Calu3 (cell line): Measurements from ENCODE around the gene TMCC2. TPM values are rescaled to one million over a fixed set of nuclear protein-coding genes. Genes with fewer than 3 reads are reported as not detected.

Experiments used
- BruUV-seq: library from RNA; stranded (reverse); fragments of 400-500 nt; replicated peaks from 2 replicates; lab custom pipeline; 2021; lab: Mats Ljungman, UMichigan
- CTCF ChIA-PET: fragments of 300-600 bp; sonication (Branson Sonifier 250); formaldehyde crosslinking; loops from one replicate; lab custom pipeline; 2022; ENCODE audit warnings: antibody characterized with exemption; lab: Charles Lee
- DNase-seq: peaks from one replicate; pipeline ENCODE4 v3.0.0; 2022
- H3K27ac Mint-ChIP-seq: one replicate; pipeline ENCODE4 v1.8.0; 2022; ENCODE audit warnings: mixed read lengths; ENCODE audit not compliant: unreplicated experiment
- H3K27me3 Mint-ChIP-seq: one replicate; pipeline ENCODE4 v1.8.0; 2022; ENCODE audit warnings: mixed read lengths; ENCODE audit not compliant: unreplicated experiment
- H3K36me3 Mint-ChIP-seq: one replicate; pipeline ENCODE4 v1.8.0; 2022; ENCODE audit warnings: mild to moderate bottlenecking, moderate library complexity, mixed read lengths; ENCODE audit not compliant: insufficient read depth, unreplicated experiment
- H3K4me1 Mint-ChIP-seq: one replicate; pipeline ENCODE4 v1.8.0; 2022; ENCODE audit warnings: mild to moderate bottlenecking, low read depth, mixed read lengths; ENCODE audit not compliant: unreplicated experiment
- H3K4me3 Mint-ChIP-seq: one replicate; pipeline ENCODE4 v1.8.0; 2022; ENCODE audit warnings: mild to moderate bottlenecking, low read depth, moderate library complexity, mixed read lengths; ENCODE audit not compliant: unreplicated experiment
- H3K9me3 Mint-ChIP-seq: one replicate; pipeline ENCODE4 v1.8.0; 2022; ENCODE audit warnings: low read depth, mixed read lengths; ENCODE audit not compliant: unreplicated experiment
- CTCF ChIP-seq: fragments of 200-600 bp; IDR thresholded peaks from one replicate; pipeline ENCODE4 v1.8.0; 2022; ENCODE audit warnings: antibody characterized with exemption; ENCODE audit not compliant: unreplicated experiment
- intact Hi-C: fragments of 100-400 bp; cut with micrococcal nuclease; formaldehyde crosslinking; loops from one replicate; pipeline ENCODE4 v1.10.0; 2022; ENCODE audit not compliant: unreplicated experiment
- total RNA-seq: library from RNA; stranded (reverse); gene quantifications from 2 replicates; pipeline ENCODE4 v1.2.3, GENCODE V29; 2022

The TMCC2 gene
- total RNA-seq, 1 experiment from 2014 or later, result 0.33 TPM

DNA sequence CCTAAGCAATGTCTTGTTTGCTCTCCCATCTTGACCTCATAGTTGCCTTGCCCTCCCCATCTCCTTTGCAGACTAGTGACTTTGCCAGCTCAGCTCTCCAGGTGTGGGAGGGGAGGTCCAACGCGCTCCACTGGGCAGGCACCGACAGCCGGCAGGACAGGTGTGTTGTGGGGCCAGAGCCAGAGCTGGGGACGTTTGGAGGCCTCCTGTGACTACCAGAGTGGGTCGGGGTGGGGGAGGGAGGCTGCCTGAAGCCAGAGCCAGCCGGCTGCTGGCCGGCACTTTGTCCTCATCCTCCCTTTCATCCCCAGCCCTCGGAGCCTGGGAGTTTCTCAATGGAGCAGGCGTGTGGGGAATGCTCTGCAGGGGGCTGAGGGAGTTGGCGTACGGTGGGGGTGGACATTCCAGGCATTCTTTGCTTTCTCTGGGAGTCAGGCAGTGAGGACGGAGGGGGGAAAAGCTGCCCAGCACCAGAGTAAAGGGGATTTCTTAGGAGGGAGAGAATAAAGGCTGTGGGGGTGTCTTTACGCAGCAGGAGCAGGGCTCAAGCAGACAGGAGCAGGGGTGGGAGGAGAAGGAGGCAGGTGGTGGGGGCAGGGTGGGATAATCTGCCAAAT, 73.6 kb downstream of the TMCC2 start:
- Mint-ChIP-seq H3K4me3 (peak overlapping the region; percentile 46), H3K27ac (peak overlapping the region; percentile 70), H3K27me3 (no peaks in the 10 kb centered on the region), H3K4me1 (peaks cover 36% of the 10 kb centered on the region), H3K9me3 (no peaks in the 10 kb centered on the region), H3K36me3 (peaks cover 34% of the 10 kb centered on the region)
- intact Hi-C loops, result loop anchor here (1.0 kb wide), 1 partner anchor 16 kb away; no protein-coding TSS in a partner anchor
- no peak for TF ChIP-seq CTCF
- DNase-seq, result peak; percentile 78
- CTCF ChIA-PET, result interaction anchor here (0.6 to 3.6 kb wide), 6 partner anchors 16 to 741 kb away, joined by 3 to 13 read pairs (median 7); partner anchors contain the start of gene NUAK2
- no TSS peak for BruUV-seq

DNA sequence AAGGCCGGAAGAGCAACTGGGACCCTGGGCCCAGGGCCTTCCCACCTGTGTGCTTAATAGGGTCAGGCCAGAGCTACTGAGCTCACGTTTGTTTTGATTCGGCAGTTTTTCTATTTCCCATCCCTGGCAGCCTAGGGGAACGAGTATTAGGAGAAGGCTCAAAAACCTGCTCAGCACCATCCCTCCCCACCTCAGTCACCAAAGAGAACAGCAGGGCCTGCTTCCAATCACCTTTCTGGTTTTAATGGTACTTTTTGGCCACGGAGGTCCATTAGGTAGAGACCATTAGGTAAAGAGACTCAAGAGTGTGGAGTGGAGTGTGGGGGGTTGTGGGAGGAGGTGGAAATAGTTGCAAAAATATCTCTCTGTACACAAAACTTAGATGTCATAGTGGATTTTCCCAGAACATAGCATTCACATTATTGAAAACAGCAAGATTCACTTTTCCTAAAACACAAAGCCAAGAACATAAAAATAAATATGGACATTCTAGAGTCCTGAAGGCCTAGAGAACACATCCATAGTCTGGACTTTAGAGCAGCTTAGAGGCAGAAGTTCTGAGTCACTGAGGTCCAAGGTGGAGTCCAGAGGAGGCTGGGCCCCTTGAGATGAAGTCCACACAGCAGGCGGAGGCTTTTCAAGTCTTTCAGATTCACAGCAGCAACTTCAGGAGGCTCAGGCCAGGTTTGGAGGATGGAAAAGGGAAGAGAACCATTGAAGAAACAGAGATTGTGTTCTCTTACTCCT, 74.3 kb downstream of the TMCC2 start:
- TF ChIP-seq CTCF, result no peak
- BruUV-seq, result no TSS peak
- Mint-ChIP-seq H3K36me3 (peaks cover 34% of the 10 kb centered on the region), H3K9me3 (no peaks in the 10 kb centered on the region), H3K4me3 (peak overlapping the region; percentile 46), H3K27me3 (no peaks in the 10 kb centered on the region), H3K4me1 (peaks cover 29% of the 10 kb centered on the region), H3K27ac (peak overlapping the region; percentile 70)
- no peak for DNase-seq
- intact Hi-C loops, result loop anchor here (1.0 kb wide), 1 partner anchor 15 kb away; no protein-coding TSS in a partner anchor
- CTCF ChIA-PET, result interaction anchor here (1.2 to 2.3 kb wide), 3 partner anchors 16 to 27 kb away, joined by 3 to 10 read pairs (median 7); no protein-coding TSS in a partner anchor

DNA sequence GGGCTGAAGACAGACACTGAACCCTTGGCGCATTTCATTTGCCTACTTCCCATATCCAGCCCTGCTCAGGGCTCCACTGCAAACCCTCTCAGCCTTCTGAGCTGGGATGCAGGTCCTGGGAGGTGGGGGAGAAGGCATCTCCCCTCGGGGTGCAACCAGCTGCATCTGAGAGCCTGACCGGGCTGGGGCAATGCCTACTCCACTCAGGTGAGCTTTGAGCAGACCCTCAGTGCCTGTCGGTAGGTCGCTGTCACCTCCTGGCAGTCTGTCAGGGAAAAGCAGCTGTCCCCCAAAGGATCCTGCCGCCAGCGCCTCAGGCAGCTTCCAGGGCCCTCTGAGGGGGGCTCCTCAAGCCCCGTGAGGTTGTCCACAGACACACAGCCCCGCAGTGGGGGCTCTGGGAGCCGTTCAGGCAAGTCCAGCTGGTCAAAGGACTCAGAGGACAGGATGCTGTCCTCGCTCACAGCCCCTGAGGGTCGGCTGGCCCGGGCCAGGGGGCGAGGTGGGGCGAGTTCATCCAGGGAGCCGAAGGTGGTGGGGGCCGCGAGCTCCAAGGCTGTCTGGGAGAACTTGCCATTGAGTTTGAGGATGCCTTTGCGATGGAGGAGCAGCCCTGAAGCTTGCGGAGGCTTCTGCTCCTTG, 75.6 kb downstream of the TMCC2 start:
- no peaks in the 10 kb centered on the region for H3K9me3 Mint-ChIP-seq
- H3K36me3 Mint-ChIP-seq, result peaks cover 31% of the 10 kb centered on the region
- H3K27me3 Mint-ChIP-seq, result no peaks in the 10 kb centered on the region
- intact Hi-C loops, result no loop called here
- CTCF ChIA-PET, result interaction anchor here (1.7 kb wide), 1 partner anchor 14 kb away, joined by 7 read pairs; no protein-coding TSS in a partner anchor
- H3K4me3 Mint-ChIP-seq, result no peak overlapping the region
- no peak for TF ChIP-seq CTCF
- H3K4me1 Mint-ChIP-seq, result peaks cover 19% of the 10 kb centered on the region
- no peak for DNase-seq
- BruUV-seq, result no TSS peak
- no peak overlapping the region for H3K27ac Mint-ChIP-seq

- H3K36me3 Mint-ChIP-seq, result peaks cover 27% of the 10 kb centered on the region
- CTCF ChIA-PET, result interaction anchor here (1.7 kb wide), 1 partner anchor 13 kb away, joined by 7 read pairs; no protein-coding TSS in a partner anchor
- no TSS peak for BruUV-seq
Measured at GRCh38 chr1:205304046-205304694, 76.4 kb downstream of the TMCC2 start.

More at GRCh38 chr1:205304046-205304694, 76.4 kb downstream of the TMCC2 start:
- H3K27me3 Mint-ChIP-seq, result no peaks in the 10 kb centered on the region
- peaks cover 19% of the 10 kb centered on the region for H3K4me1 Mint-ChIP-seq
- H3K9me3 Mint-ChIP-seq, result no peaks in the 10 kb centered on the region
- no peak for DNase-seq
- no peak for TF ChIP-seq CTCF
- intact Hi-C loops, result no loop called here
- H3K27ac Mint-ChIP-seq, result peak overlapping the region; percentile 59
- H3K4me3 Mint-ChIP-seq, result no peak overlapping the region
